HG03342 (cell line): Measurements from ENCODE around the gene SERBP1.
"Not testable (repeated sequence)": the region's sequence is repeated elsewhere in the genome, so short reads cannot be mapped to it uniquely, and the experiment has no call there.

Source experiments
- ATAC-seq: cut with Tn5 transposase; IDR thresholded peaks from one replicate; pipeline ENCODE4 v1.9.1; 2021; ENCODE audit warnings: mild to moderate bottlenecking, moderate library complexity; ENCODE audit not compliant: unreplicated experiment

The SERBP1 gene

GRCh38 chr1:67408148-67408547 is 22.1 kb downstream of the SERBP1 start:
- no peak for ATAC-seq

GRCh38 chr1:67407498-67407897 is 22.7 kb downstream of the SERBP1 start:
- ATAC-seq = no peak

- ATAC-seq = no peak
Observed at GRCh38 chr1:67405473-67406245, 24.5 kb downstream of the SERBP1 start.

GRCh38 chr1:67404212-67404620 is 26.0 kb downstream of the SERBP1 start:
- no peak for ATAC-seq

GRCh38 chr1:67401443-67401842 is 28.8 kb downstream of the SERBP1 start:
- no peak for ATAC-seq

GRCh38 chr1:67400029-67400786 is 30.0 kb downstream of the SERBP1 start:
- ATAC-seq = not testable (repeated sequence)

GRCh38 chr1:67399199-67399993 is 30.8 kb downstream of the SERBP1 start:
- ATAC-seq = no peak

GRCh38 chr1:67394548-67394947 is 35.7 kb downstream of the SERBP1 start:
- ATAC-seq = no peak

- no peak for ATAC-seq
Observed at GRCh38 chr1:67393737-67394136, 36.5 kb downstream of the SERBP1 start.

- ATAC-seq = no peak
Observed at GRCh38 chr1:67393240-67393639, 37.0 kb downstream of the SERBP1 start.

- ATAC-seq = no peak
Observed at GRCh38 chr1:67390041-67390887, 39.9 kb downstream of the SERBP1 start.

- no peak for ATAC-seq
Observed at GRCh38 chr1:67383999-67384638, 46.1 kb downstream of the SERBP1 start.

GRCh38 chr1:67382292-67382691 is 47.9 kb downstream of the SERBP1 start:
- no peak for ATAC-seq

GRCh38 chr1:67381154-67381553 is 49.0 kb downstream of the SERBP1 start:
- ATAC-seq = no peak

GRCh38 chr1:67377253-67377652 is 52.9 kb downstream of the SERBP1 start:
- ATAC-seq = no peak

GRCh38 chr1:67376381-67376780 is 53.8 kb downstream of the SERBP1 start:
- no peak for ATAC-seq

GRCh38 chr1:67372898-67373297 is 57.3 kb downstream of the SERBP1 start:
- no peak for ATAC-seq

- ATAC-seq = no peak
Observed at GRCh38 chr1:67372136-67372535, 58.1 kb downstream of the SERBP1 start.

- no peak for ATAC-seq
Observed at GRCh38 chr1:67371681-67372080, 58.5 kb downstream of the SERBP1 start.

GRCh38 chr1:67371043-67371442 is 59.2 kb downstream of the SERBP1 start:
- no peak for ATAC-seq
